Left lung (tissue), 10 donors: ENCODE data around the gene HOXD13. TPM values are rescaled to one million over a fixed set of nuclear protein-coding genes. Genes with fewer than 3 reads are reported as not detected.

Experiments
- ATAC-seq: fragments of 200-7000 bp; cut with Tn5 transposase; one replicate; pipeline ENCODE4 v1.9.1; 2020; ENCODE audit warnings: moderate library complexity
- DNase-seq, 4 donors: peaks; one replicate each; pipeline ENCODE4 v3.0.0-alpha.2; 2013 to 2020
- H3K27ac ChIP-seq, 2 donors: fragments of 200-600 bp; sonication (generic) in 1 of 2; one replicate each; pipeline versions ENCODE4 v1.5.0 to v1.8.0; 2020 to 2021
- H3K27me3 ChIP-seq, 2 donors: fragments of 200-600 bp; sonication (generic) in 1 of 2; one replicate each; pipeline versions ENCODE4 v1.5.0 to v1.8.0; 2020 to 2021
- H3K36me3 ChIP-seq, 2 donors: fragments of 200-600 bp; sonication (generic) in 1 of 2; one replicate each; pipeline versions ENCODE4 v1.5.0 to v1.8.0; 2020 to 2021
- H3K4me1 ChIP-seq, 2 donors: fragments of 200-600 bp; one replicate each; pipeline ENCODE4 v1.8.0; 2021
- H3K4me3 ChIP-seq, 2 donors: fragments of 200-600 bp; sonication (generic) in 1 of 2; one replicate each; pipeline versions ENCODE4 v1.5.0 to v1.8.0; 2020 to 2021; ENCODE audit warnings: mild to moderate bottlenecking in 1 of 2
- H3K9me3 ChIP-seq, 2 donors: fragments of 200-600 bp; sonication (generic) in 1 of 2; one replicate each; pipeline versions ENCODE4 v1.5.0 to v1.8.0; 2020 to 2021
- CTCF ChIP-seq, 2 donors: fragments of 200-600 bp; sonication (generic) in 1 of 2; IDR thresholded peaks; one replicate each; pipeline versions ENCODE4 v1.5.0 to v1.8.0; 2021; ENCODE audit warnings: antibody characterized with exemption in 2 of 2
- intact Hi-C, 2 donors: fragments of 100-400 bp; cut with DNase I; formaldehyde crosslinking; loops; one replicate each; pipeline versions ENCODE4 v1.11.2 to v1.14.2; 2022
- polyA plus RNA-seq, 6 donors: library from polyadenylated mRNA; unstranded; fragments of 120-200 nt; gene quantifications; one replicate each; pipeline ENCODE4 v1.2.1, GENCODE V29; 2013; ENCODE audit not compliant: insufficient read length in 6 of 6
- total RNA-seq, 2 donors: library from RNA; stranded (reverse); fragmentation: NEBNext Ultra II Directional; extraction: Animal tissue kit (Norgen Biotek cat#: 25700); gene quantifications; one replicate each; pipeline ENCODE4 v1.2.1, GENCODE V29; 2021
- donor health status: DM: no; HTN: yes; CAD: no.
- donor health status: DM: no; HTN: no; CAD: no.

The HOXD13 gene
- total and polyA plus RNA-seq, 8 donors = not detected

GRCh38 chr2:176142281-176142680, 49.8 kb downstream of the HOXD13 start:
- Histone ChIP-seq H3K27ac (no peak overlapping the region), H3K4me1 (peaks cover 4 to 12% of the 10 kb centered on the region in 2 donors), H3K4me3 (no peak overlapping the region), H3K9me3 (no peaks in the 10 kb centered on the region), H3K27me3 (peaks cover 69 to 100% of the 10 kb centered on the region in 2 donors), H3K36me3 (no peaks in the 10 kb centered on the region)
- intact Hi-C loops = loop anchor here in 1 of 2 donors (10.0 kb wide), 1 partner anchor 313 kb away; no protein-coding TSS in a partner anchor
- no peak for ATAC-seq
- no peak for DNase-seq
- TF ChIP-seq CTCF (IDR thresholded peaks at IDR 0.05) = no peak

Other genes starting within 250 kb of the HOXD13 start
- gene LNPK, start 90.5 kb upstream of the HOXD13 start, total RNA-seq = 10 to 100 TPM; 38.0 to 38.7 TPM
- 10 to 100 TPM; 39.7 to 47.9 (median 42.9) TPM for gene LNPK, start 90.5 kb upstream of the HOXD13 start, polyA plus RNA-seq
- gene EVX2, start 8.8 kb upstream of the HOXD13 start, total RNA-seq = not detected
- gene EVX2, start 8.8 kb upstream of the HOXD13 start, polyA plus RNA-seq = not detected
- gene HOXD12, start 7.1 kb downstream of the HOXD13 start, total RNA-seq = not detected
- gene HOXD12, start 7.1 kb downstream of the HOXD13 start, polyA plus RNA-seq = not detected
- gene HOXD11, start 14.6 kb downstream of the HOXD13 start, total RNA-seq = not detected
- under 1 TPM in 3 of 6 donors, not detected in 3; 0.21 to 0.51 (median 0.25) TPM for gene HOXD11, start 14.6 kb downstream of the HOXD13 start, polyA plus RNA-seq
- under 1 TPM in 1 of 2 donors, not detected in 1; 0.31 TPM for gene HOXD10, start 24.1 kb downstream of the HOXD13 start, total RNA-seq
- gene HOXD10, start 24.1 kb downstream of the HOXD13 start, polyA plus RNA-seq = 1 to 10 TPM in 1 of 6 donors, under 1 TPM in 4, not detected in 1; 0.36 to 1.5 (median 0.48) TPM
- gene HOXD9, start 30.0 kb downstream of the HOXD13 start, total RNA-seq = 1 to 10 TPM in 1 of 2 donors, under 1 TPM in 1; 0.29 to 1.1 TPM
- 1 to 10 TPM in 3 of 6 donors, under 1 TPM in 3; 0.48 to 1.7 (median 1.1) TPM for gene HOXD9, start 30.0 kb downstream of the HOXD13 start, polyA plus RNA-seq
- 1 to 10 TPM in 1 of 2 donors, under 1 TPM in 1; 0.32 to 2.1 TPM for gene HOXD8, start 37.0 kb downstream of the HOXD13 start, total RNA-seq
- gene HOXD8, start 37.0 kb downstream of the HOXD13 start, polyA plus RNA-seq = 1 to 10 TPM; 1.1 to 2.9 (median 2.0) TPM
- gene HOXD4, start 58.8 kb downstream of the HOXD13 start, total RNA-seq = under 1 TPM; 0.17 to 0.68 TPM
- gene HOXD4, start 58.8 kb downstream of the HOXD13 start, polyA plus RNA-seq = under 1 TPM; 0.34 to 0.99 (median 0.68) TPM
- gene HOXD3, start 64.6 kb downstream of the HOXD13 start, total RNA-seq = 1 to 10 TPM in 1 of 2 donors, not detected in 1; 1.0 TPM
- gene HOXD3, start 64.6 kb downstream of the HOXD13 start, polyA plus RNA-seq = under 1 TPM; 0.15 to 0.68 (median 0.40) TPM
- 1 to 10 TPM; 1.9 to 5.9 TPM for gene HOXD1, start 95.9 kb downstream of the HOXD13 start, total RNA-seq
- 1 to 10 TPM in 5 of 6 donors, under 1 TPM in 1; 0.35 to 2.5 (median 1.8) TPM for gene HOXD1, start 95.9 kb downstream of the HOXD13 start, polyA plus RNA-seq
- gene MTX2, start 176.7 kb downstream of the HOXD13 start, total RNA-seq = 10 to 100 TPM; 18.1 to 23.6 TPM
- 10 to 100 TPM; 51.5 to 61.9 (median 53.9) TPM for gene MTX2, start 176.7 kb downstream of the HOXD13 start, polyA plus RNA-seq